GM12878 (cell line): Measurements from ENCODE around the gene HACE1. TPM values are rescaled to one million over a fixed set of nuclear protein-coding genes. Genes with fewer than 3 reads are reported as not detected.

Source experiments
- ATAC-seq: fragments of 200-7000 bp; cut with Tn5 transposase; 3 replicates; pipeline ENCODE4 v1.9.1; 2020; ENCODE audit warnings: mild to moderate bottlenecking, moderate library complexity
- BruUV-seq: library from RNA; stranded (reverse); fragments of 400-500 nt; replicated peaks from 2 replicates; lab custom pipeline; 2021; lab: Mats Ljungman, UMichigan
- CTCF ChIA-PET: fragments of 300-600 bp; sonication (Branson Sonifier 250); formaldehyde crosslinking; extraction: SDS; loops from one replicate; lab custom pipeline; 2021; ENCODE audit warnings: inconsistent platforms; lab: Yijun Ruan, JAX
- POLR2A ChIA-PET: fragments of 350-600 bp; formaldehyde crosslinking; extraction: SDS; loops from one replicate; lab custom pipeline; 2021; ENCODE audit warnings: inconsistent platforms; lab: Charles Lee
- RAD21 ChIA-PET: fragments of 300-600 bp; sonication (Branson Sonifier 250); formaldehyde crosslinking; loops from one replicate; lab custom pipeline; 2023; ENCODE audit warnings: antibody characterized with exemption; ENCODE audit not compliant: unreplicated experiment; lab: Charles Lee
- SMC1A ChIA-PET: fragments of 300-600 bp; sonication (Branson Sonifier 250); formaldehyde crosslinking; loops from one replicate; lab custom pipeline; 2023; ENCODE audit not compliant: unreplicated experiment, uncharacterized antibody; lab: Charles Lee
- DNase-seq: peaks from one replicate; pipeline ENCODE4 v3.0.0-alpha.2; 2011; ENCODE audit warnings: low read depth, low spot score
- FAIRE-seq: peaks from 3 replicates; lab custom pipeline; 2011; peaks lifted over from hg19 to GRCh38; lab: Jason Lieb, UNC
- H2AFZ ChIP-seq: 2 replicates; pipeline ENCODE4 v1.6.0; 2011; ENCODE audit warnings: low read depth, low read length, control low read depth; ENCODE audit not compliant: control insufficient read depth
- H3K27ac ChIP-seq: 2 replicates; pipeline ENCODE4 v1.5.1; 2011; ENCODE audit warnings: control low read depth; ENCODE audit not compliant: control insufficient read depth, insufficient read depth
- H3K27me3 ChIP-seq, 2 experiments: replicated peaks in 1 of 2; 2 replicates each; pipeline versions ENCODE4 v1.6.0 to v1.6.1; 2011; ENCODE audit warnings: low read length in 1 of 2; ENCODE audit not compliant: control insufficient read depth in 2 of 2, insufficient read depth in 2 of 2
- H3K36me3 ChIP-seq, 2 experiments: 2 replicates each; pipeline ENCODE4 v1.5.1; 2011; ENCODE audit warnings: low read length in 1 of 2; ENCODE audit not compliant: control insufficient read depth in 2 of 2, insufficient read depth in 2 of 2
- H3K4me1 ChIP-seq: 2 replicates; pipeline ENCODE4 v1.6.1; 2011; ENCODE audit warnings: mild to moderate bottlenecking, low read length, moderate library complexity, mixed read lengths; ENCODE audit not compliant: control insufficient read depth, insufficient read depth
- H3K4me2 ChIP-seq: 2 replicates; pipeline ENCODE4 v1.6.0; 2011; ENCODE audit warnings: control low read depth; ENCODE audit not compliant: control insufficient read depth, insufficient read depth
- H3K4me3 ChIP-seq: fragments of 200-600 bp; sonication (generic); 2 replicates; pipeline ENCODE4 v1.5.1; 2016
- H3K79me2 ChIP-seq: 2 replicates; pipeline ENCODE4 v1.6.0; 2011; ENCODE audit warnings: low read length; ENCODE audit not compliant: control insufficient read depth, insufficient read depth
- H3K9ac ChIP-seq: 2 replicates; pipeline ENCODE4 v1.8.0; 2011; ENCODE audit warnings: low read length, control low read depth, mixed read lengths; ENCODE audit not compliant: control insufficient read depth, insufficient read depth
- H3K9me3 ChIP-seq: replicated peaks from 3 replicates; pipeline ENCODE4 v1.5.1; 2011; ENCODE audit warnings: mild to moderate bottlenecking, low read length; ENCODE audit not compliant: control insufficient read depth, insufficient read depth
- H4K20me1 ChIP-seq: 2 replicates; pipeline ENCODE4 v1.6.0; 2011; ENCODE audit not compliant: control insufficient read depth, insufficient read depth
- ESRRA ChIP-seq: IDR thresholded peaks from 2 replicates; pipeline ENCODE4 v1.6.1; 2012; ENCODE audit warnings: mild to moderate bottlenecking, low read length, improper control_type of control experiment
- ETV6 ChIP-seq, 2 experiments: fragments of 450-650 bp in 1 of 2; IDR thresholded peaks in 1 of 2; conservative IDR thresholded peaks in 1 of 2; 2 replicates each; pipeline ENCODE4 v1.6.1; 2014; ENCODE audit warnings: antibody characterized with exemption in 1 of 2, borderline replicate concordance in 1 of 2, low read depth in 1 of 2, mild to moderate bottlenecking in 1 of 2, moderate library complexity in 1 of 2
- HDAC2 ChIP-seq: fragments of 200-600 bp; sonication (generic); IDR thresholded peaks from 2 replicates; pipeline ENCODE4 v1.6.1; 2017
- HDAC6 ChIP-seq: fragments of 200-600 bp; sonication (generic); IDR thresholded peaks from one replicate; pipeline ENCODE4 v1.8.0; 2017; ENCODE audit warnings: antibody characterized with exemption; ENCODE audit not compliant: unreplicated experiment
- KAT2A ChIP-seq: conservative IDR thresholded peaks from 2 replicates; pipeline ENCODE4 v1.6.1; 2011; ENCODE audit warnings: low read depth, low read length; ENCODE audit not compliant: control insufficient read depth
- KLF5 ChIP-seq: fragments of 450-650 bp; IDR thresholded peaks from 2 replicates; pipeline ENCODE4 v1.6.1; 2014; ENCODE audit warnings: mild to moderate bottlenecking; ENCODE audit not compliant: partially characterized antibody
- NFYA ChIP-seq: IDR thresholded peaks from 2 replicates; pipeline ENCODE4 v1.6.1; 2011; ENCODE audit warnings: low read depth, mild to moderate bottlenecking, low read length, improper control_type of control experiment, borderline replicate concordance
- RB1 ChIP-seq: fragments of 450-650 bp; formaldehyde crosslinking; IDR thresholded peaks from 2 replicates; pipeline ENCODE4 v1.6.1; 2017; ENCODE audit warnings: mild to moderate bottlenecking, borderline replicate concordance
- SMAD5 ChIP-seq: IDR thresholded peaks from 2 replicates; pipeline ENCODE4 v1.6.1; 2016; ENCODE audit warnings: antibody characterized with exemption, low read depth
- SRF ChIP-seq, 2 experiments: IDR thresholded peaks; 2 replicates each; pipeline ENCODE4 v1.6.1; 2011; ENCODE audit warnings: low read depth in 2 of 2, low read length in 2 of 2, mild to moderate bottlenecking in 1 of 2, moderate library complexity in 1 of 2
- STAT1 ChIP-seq: fragments of 450-650 bp; conservative IDR thresholded peaks from 2 replicates; pipeline ENCODE4 v1.6.1; 2014; ENCODE audit warnings: antibody characterized with exemption, mild to moderate bottlenecking
- STAT3 ChIP-seq: IDR thresholded peaks from 2 replicates; pipeline ENCODE4 v1.6.1; 2011; ENCODE audit warnings: low read depth, low read length, improper control_type of control experiment
- ZBED1 ChIP-seq: IDR thresholded peaks from 2 replicates; pipeline ENCODE4 v1.6.1; 2016; ENCODE audit warnings: borderline replicate concordance
- whole genome bisulfite sequencing: methylation state at CpG from one replicate; pipeline ENCODE4 v1.1.6; 2016; ENCODE audit warnings: low lambda C conversion rate; ENCODE audit not compliant: insufficient replicate concordance, insufficient coverage; ENCODE audit errors: missing lambda C conversion rate; 5-methylcytosine and 5-hydroxymethylcytosine counted together
- in situ Hi-C: fragments of 300-500 bp; cut with MboI; formaldehyde crosslinking; loops from 9 replicates; pipeline ENCODE4 v1.14.3; 2018; ENCODE audit warnings: mixed read lengths
- intact Hi-C: fragments of 100-400 bp; cut with micrococcal nuclease; formaldehyde crosslinking; loops from one replicate; pipeline ENCODE4 v1.14.2; 2022; ENCODE audit not compliant: unreplicated experiment
- polyA plus RNA-seq, 11 experiments: library from polyadenylated mRNA; depleted of rRNA in 4 of 11; unstranded in 6 of 11; stranded (reverse) in 5 of 11; fragments of >200 nt; fragmentation: Nextera tagmentation in 4 of 11; fragmentation: Illumina TruSeq in 1 of 11; extraction: Ambion mirVana in 4 of 11; extraction: Trizol in 1 of 11; gene quantifications; 1 replicate in 1 of 11; 2 replicates in 10 of 11; pipeline versions ENCODE4 v1.2.1 to v1.2.3, GENCODE V29; 2011 to 2016; ENCODE audit warnings: inconsistent platforms in 2 of 11, missing spikeins in 2 of 11, low read depth in 1 of 11
- total RNA-seq, 4 experiments: library from RNA; depleted of rRNA in 3 of 4; stranded (reverse); fragments of >200 nt in 3 of 4; fragmentation: Illumina TruSeq in 1 of 4; extraction: Trizol in 1 of 4; gene quantifications; 2 replicates each; pipeline versions ENCODE4 v1.2.1 to v1.2.3, GENCODE V29; 2013 to 2021
- TF ChIP-seq, protein P1 (sequence below): IDR thresholded peaks from 2 replicates; pipeline ENCODE4 v1.6.1; 2012; ENCODE audit warnings: low read length, inconsistent platforms

Gene HACE1
- total and polyA plus RNA-seq, 10 of the 15 experiments (the other 5 are each of a cell fraction or from before 2014, with no cell fraction given): 1.6 to 16.9 (median 5.6) TPM

DNA sequence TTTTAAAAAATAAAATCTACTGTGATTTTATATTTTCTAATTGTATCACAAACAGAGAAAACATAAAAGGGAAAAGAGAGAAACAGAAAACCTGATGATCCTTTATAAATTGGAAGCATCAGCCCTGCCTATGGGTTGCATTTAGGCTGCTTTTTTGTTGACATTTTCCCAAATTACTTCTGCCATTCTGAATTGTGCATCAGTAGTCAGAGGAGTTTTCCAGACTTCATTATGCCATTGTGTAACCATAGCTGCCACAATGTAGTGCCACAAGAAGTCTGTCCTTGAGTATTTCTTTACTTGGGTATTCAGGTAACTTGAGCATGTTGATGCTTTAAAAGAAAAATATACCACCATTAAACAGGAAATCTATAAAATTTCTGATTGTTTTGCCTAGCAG is 130.3 kb downstream of the HACE1 start (continued):
- no peak for TF ChIP-seq ZBED1
- TF ChIP-seq SRF (IDR thresholded peaks at IDR 0.05; ENCODE audit: low read depth in 2 of 2, low read length in 2 of 2): no peak

DNA sequence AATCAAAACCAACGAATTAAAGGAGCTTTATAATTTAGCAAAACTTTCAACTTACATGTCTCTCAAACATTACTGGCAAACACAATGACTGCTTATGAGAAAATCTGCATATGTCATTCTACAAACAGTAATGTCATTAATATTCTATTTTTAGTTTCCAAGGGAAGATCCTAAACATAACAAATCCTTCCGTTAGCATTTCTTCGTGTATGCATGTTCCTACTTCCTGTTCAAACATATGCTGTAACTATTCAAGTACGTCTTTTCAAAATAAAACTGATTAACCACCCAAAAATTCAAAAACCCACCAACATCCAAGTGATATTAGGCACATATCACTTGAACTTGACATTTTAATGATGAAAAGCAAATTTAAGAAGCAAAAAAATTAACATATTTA is 131.3 kb downstream of the HACE1 start:
- ATAC-seq (no peak), FAIRE-seq (peak; percentile 27), DNase-seq (no peak)
- Histone ChIP-seq H2AFZ (no peak overlapping the region), H3K9me3 (no peaks in the 10 kb centered on the region), H3K4me3 (no peak overlapping the region), H4K20me1 (no peaks in the 10 kb centered on the region), H3K27ac (no peak overlapping the region), H3K36me3 (no peaks in the 10 kb centered on the region), H3K9ac (no peak overlapping the region), H3K79me2 (no peaks in the 10 kb centered on the region), H3K4me1 (no peaks in the 10 kb centered on the region), H3K27me3 (no peaks in the 10 kb centered on the region), H3K4me2 (no peak overlapping the region)
- over 99% methylated on average over 4 of the region's 4 CpGs for WGBS
- TF ChIP-seq KAT2A: no peak
- TF ChIP-seq KLF5: no peak
- no peak for TF ChIP-seq ETV6 (conservative IDR thresholded peaks at IDR 0.05 in 1 of 2, IDR thresholded peaks at IDR 0.05 in 1 of 2; ENCODE audit: borderline replicate concordance in 1 of 2, low read depth in 1 of 2)
- TF ChIP-seq HDAC2: no peak
- TF ChIP-seq ESRRA: no peak
- no peak for TF ChIP-seq HDAC6
- TF ChIP-seq STAT3: no peak
- TF ChIP-seq RB1: no peak
- TF ChIP-seq NFYA: no peak
- TF ChIP-seq, protein P1, sequence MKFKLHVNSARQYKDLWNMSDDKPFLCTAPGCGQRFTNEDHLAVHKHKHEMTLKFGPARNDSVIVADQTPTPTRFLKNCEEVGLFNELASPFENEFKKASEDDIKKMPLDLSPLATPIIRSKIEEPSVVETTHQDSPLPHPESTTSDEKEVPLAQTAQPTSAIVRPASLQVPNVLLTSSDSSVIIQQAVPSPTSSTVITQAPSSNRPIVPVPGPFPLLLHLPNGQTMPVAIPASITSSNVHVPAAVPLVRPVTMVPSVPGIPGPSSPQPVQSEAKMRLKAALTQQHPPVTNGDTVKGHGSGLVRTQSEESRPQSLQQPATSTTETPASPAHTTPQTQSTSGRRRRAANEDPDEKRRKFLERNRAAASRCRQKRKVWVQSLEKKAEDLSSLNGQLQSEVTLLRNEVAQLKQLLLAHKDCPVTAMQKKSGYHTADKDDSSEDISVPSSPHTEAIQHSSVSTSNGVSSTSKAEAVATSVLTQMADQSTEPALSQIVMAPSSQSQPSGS: no peak
- TF ChIP-seq STAT1: no peak
- no peak for TF ChIP-seq SMAD5
- in situ Hi-C loops: no loop called here
- SMC1A ChIA-PET: no interaction called here
- POLR2A ChIA-PET: no interaction called here
- CTCF ChIA-PET: interaction anchor here (0.5 kb wide), 1 partner anchor 686 kb away, joined by 3 read pairs; no protein-coding TSS in a partner anchor
- intact Hi-C loops: no loop called here
- RAD21 ChIA-PET: no interaction called here
- BruUV-seq: no TSS peak
